CD14-positive monocyte (primary cell): ENCODE measurements around the gene KMT2D. TPM values are rescaled to one million over a fixed set of nuclear protein-coding genes. Genes with fewer than 3 reads are reported as not detected.
A peak's percentile ranks its signal among the peaks of the same experiment; 100 is the strongest.

Experiments
- DNase-seq, 3 donors: peaks; one replicate each; pipeline ENCODE4 v3.0.0-alpha.2; 2011 to 2022
- H2AFZ ChIP-seq: 2 replicates; pipeline ENCODE4 v1.6.0; 2012; ENCODE audit warnings: mild to moderate bottlenecking, low read depth, low read length, inconsistent platforms; ENCODE audit not compliant: insufficient read depth, poor library complexity, severe bottlenecking
- H3K27ac ChIP-seq, 2 donors: 1 replicate in 1 of 2; 2 replicates in 1 of 2; pipeline ENCODE4 v1.5.1; 2012 to 2013; ENCODE audit warnings: low read length in 2 of 2, control low read depth in 1 of 2, inconsistent platforms in 1 of 2, low read depth in 1 of 2, mild to moderate bottlenecking in 1 of 2
- H3K27me3 ChIP-seq, 2 donors: one replicate each; pipeline versions ENCODE4 v1.6.0 to v1.6.1; 2011 to 2013; ENCODE audit warnings: low read length in 2 of 2; ENCODE audit not compliant: control insufficient read depth in 2 of 2, insufficient read depth in 2 of 2
- H3K36me3 ChIP-seq, 2 donors: replicated peaks in 1 of 2; 1 replicate in 1 of 2; 2 replicates in 1 of 2; pipeline versions ENCODE4 v1.5.1 to v1.6.1; 2012 to 2013; ENCODE audit warnings: low read length in 2 of 2, control low read depth in 1 of 2, inconsistent platforms in 1 of 2, mild to moderate bottlenecking in 1 of 2; ENCODE audit not compliant: insufficient read depth in 2 of 2, control insufficient read depth in 1 of 2
- H3K4me1 ChIP-seq, 2 donors: 1 replicate in 1 of 2; 2 replicates in 1 of 2; pipeline versions ENCODE4 v1.5.1 to v1.6.1; 2012 to 2013; ENCODE audit warnings: low read length in 2 of 2, control low read depth in 1 of 2, inconsistent platforms in 1 of 2, mild to moderate bottlenecking in 1 of 2, moderate library complexity in 1 of 2; ENCODE audit not compliant: insufficient read depth in 2 of 2, control insufficient read depth in 1 of 2
- H3K4me2 ChIP-seq: replicated peaks from 2 replicates; pipeline ENCODE3; 2012; ENCODE audit warnings: low read length, moderate library complexity, mild to moderate bottlenecking; ENCODE audit not compliant: poor library complexity, severe bottlenecking; ENCODE audit errors: extremely low read depth
- H3K4me3 ChIP-seq, 3 experiments: fragments of 200-600 bp in 1 of 3; sonication (generic) in 1 of 3; replicated peaks in 1 of 3; 1 replicate in 2 of 3; 2 replicates in 1 of 3; pipeline ENCODE4 v1.5.1; 2011 to 2013; ENCODE audit warnings: low read length in 3 of 3, mild to moderate bottlenecking in 3 of 3, control low read depth in 2 of 3, low read depth in 2 of 3, inconsistent platforms in 1 of 3, moderate library complexity in 1 of 3
- H3K79me2 ChIP-seq: 2 replicates; pipeline ENCODE4 v1.6.0; 2012; ENCODE audit warnings: mild to moderate bottlenecking, control low read depth, inconsistent platforms, low read length, moderate library complexity; ENCODE audit not compliant: insufficient read depth
- H3K9ac ChIP-seq: 2 replicates; pipeline ENCODE4 v1.6.0; 2017; ENCODE audit warnings: low read length, mild to moderate bottlenecking; ENCODE audit not compliant: insufficient read depth, poor library complexity, severe bottlenecking
- H3K9me3 ChIP-seq, 2 donors: replicated peaks in 1 of 2; 1 replicate in 1 of 2; 2 replicates in 1 of 2; pipeline versions ENCODE4 v1.5.1 to v1.6.1; 2012 to 2013; ENCODE audit warnings: low read length in 2 of 2, control low read depth in 1 of 2; ENCODE audit not compliant: control insufficient read depth in 1 of 2, insufficient read depth in 1 of 2
- H4K20me1 ChIP-seq: 2 replicates; pipeline ENCODE4 v1.6.0; 2012; ENCODE audit warnings: mild to moderate bottlenecking, low read length, control low read depth, moderate library complexity; ENCODE audit not compliant: insufficient read depth
- H3K27ac Mint-ChIP-seq, 7 donors: one replicate each; pipeline ENCODE4 v1.8.0; 2020; ENCODE audit warnings: mild to moderate bottlenecking in 7 of 7, mixed read lengths in 7 of 7, moderate library complexity in 6 of 7, inconsistent platforms in 2 of 7
- H3K27me3 Mint-ChIP-seq, 3 donors: one replicate each; pipeline ENCODE4 v1.8.0; 2021 to 2022; ENCODE audit warnings: low read depth in 3 of 3, mild to moderate bottlenecking in 3 of 3, mixed read lengths in 3 of 3, moderate library complexity in 3 of 3, inconsistent platforms in 1 of 3
- H3K36me3 Mint-ChIP-seq, 2 donors: one replicate each; pipeline ENCODE4 v1.8.0; 2020; ENCODE audit warnings: mixed read lengths in 2 of 2, inconsistent platforms in 1 of 2, mild to moderate bottlenecking in 1 of 2
- H3K4me1 Mint-ChIP-seq: one replicate; pipeline ENCODE4 v1.8.0; 2020; ENCODE audit warnings: mild to moderate bottlenecking, mixed read lengths
- H3K4me3 Mint-ChIP-seq, 2 donors: one replicate each; pipeline ENCODE4 v1.8.0; 2020; ENCODE audit warnings: mild to moderate bottlenecking in 2 of 2, mixed read lengths in 2 of 2, moderate library complexity in 1 of 2
- H3K9me3 Mint-ChIP-seq, 7 donors: one replicate each; pipeline ENCODE4 v1.8.0; 2020 to 2022; ENCODE audit warnings: mixed read lengths in 7 of 7, mild to moderate bottlenecking in 6 of 7, moderate library complexity in 6 of 7, inconsistent platforms in 2 of 7
- CTCF ChIP-seq: fragments of 200-600 bp; IDR thresholded peaks from one replicate; pipeline ENCODE4 v1.8.0; 2022; ENCODE audit warnings: antibody characterized with exemption, mild to moderate bottlenecking
- WGBS: methylation state at CpG from one replicate; pipeline ENCODE4 v1.1.5; 2013; ENCODE audit warnings: missing lambda C conversion rate; ENCODE audit not compliant: insufficient coverage; 5-methylcytosine and 5-hydroxymethylcytosine counted together
- intact Hi-C, 2 donors: fragments of 100-400 bp; cut with micrococcal nuclease; formaldehyde crosslinking; loops; one replicate each; pipeline versions ENCODE4 v1.15.0 to v1.15.1; 2023
- polyA plus RNA-seq, 3 donors: library from polyadenylated mRNA; depleted of rRNA in 1 of 3; unstranded in 2 of 3; stranded (reverse) in 1 of 3; fragments of 300-500 nt in 2 of 3; fragments of >200 nt in 1 of 3; fragmentation: Illumina TruSeq in 2 of 3; gene quantifications; 1 replicate in 2 of 3; 2 replicates in 1 of 3; pipeline ENCODE4 v1.2.3, GENCODE V29; 2012 to 2021

KMT2D gene
- polyA plus RNA-seq, 3 donors = 1.2 to 66.9 (median 2.7) TPM

- Histone ChIP-seq H4K20me1 (peaks cover 10% of the 10 kb centered on the region), H3K79me2 (no peaks in the 10 kb centered on the region), H3K27ac (no peak overlapping the region), H3K36me3 (peaks cover 0 to 9% of the 10 kb centered on the region in 2 donors), H3K9ac (no peak overlapping the region), H2AFZ (no peak overlapping the region), H3K4me1 (peaks cover 44 to 57% of the 10 kb centered on the region in 2 donors), H3K4me2 (peak overlapping the region; percentile 55), H3K9me3 (peaks cover 0 to 33% of the 10 kb centered on the region in 2 donors), H3K4me3 (peak overlapping the region in 1 of 3 experiments; percentile 51), H3K27me3 (peaks cover 76 to 89% of the 10 kb centered on the region in 2 donors)
- Mint-ChIP-seq H3K27me3 (peaks cover 84 to 92% (median 87%) of the 10 kb centered on the region in 3 donors), H3K36me3 (peaks cover 14 to 17% of the 10 kb centered on the region in 2 donors), H3K27ac (no peak overlapping the region), H3K4me1 (peaks cover 53% of the 10 kb centered on the region), H3K4me3 (peak overlapping the region in 1 of 2 donors; percentile 89), H3K9me3 (peaks cover 0 to 31% (median 8%) of the 10 kb centered on the region in 7 donors)
- no peak for TF ChIP-seq CTCF
- intact Hi-C loops = no loop called here
- no peak for DNase-seq
- 13% methylated on average over 27 of the region's 41 CpGs for WGBS
These were observed 30.7 kb upstream of the KMT2D start for GRCh38 chr12:49091056-49091835.

- peak in 2 of 3 donors; percentile 17 to 32 for DNase-seq
- TF ChIP-seq CTCF = no peak
- H3K4me1 ChIP-seq = peaks cover 44 to 57% of the 10 kb centered on the region in 2 donors
- H3K4me2 ChIP-seq = peak overlapping the region; percentile 66
- peaks cover 0 to 33% of the 10 kb centered on the region in 2 donors for H3K9me3 ChIP-seq
- H3K4me1 Mint-ChIP-seq = peaks cover 53% of the 10 kb centered on the region
- peaks cover 5% of the 10 kb centered on the region for H4K20me1 ChIP-seq
- no peak overlapping the region for H3K9ac ChIP-seq
- H3K9me3 Mint-ChIP-seq = peaks cover 0 to 28% (median 8%) of the 10 kb centered on the region in 7 donors
- H3K79me2 ChIP-seq = no peaks in the 10 kb centered on the region
- intact Hi-C loops = loop anchor here (2.0 to 5.0 kb wide), 2 partner anchors 145 to 147 kb away; no protein-coding TSS in a partner anchor
- H3K27me3 ChIP-seq = peaks cover 68 to 80% of the 10 kb centered on the region in 2 donors
- H3K36me3 ChIP-seq = no peaks in the 10 kb centered on the region
- H3K4me3 Mint-ChIP-seq = peak overlapping the region; percentile 72 to 89
- WGBS = under 1% methylated on average over 84 of the region's 88 CpGs
- no peak overlapping the region for H3K27ac Mint-ChIP-seq
- H3K27me3 Mint-ChIP-seq = peaks cover 77 to 89% (median 78%) of the 10 kb centered on the region in 3 donors
- peaks cover 2 to 7% of the 10 kb centered on the region in 2 donors for H3K36me3 Mint-ChIP-seq
- H3K4me3 ChIP-seq = peak overlapping the region in 1 of 3 experiments; percentile 69
- no peak overlapping the region for H3K27ac ChIP-seq
- peak overlapping the region; percentile 62 for H2AFZ ChIP-seq
These were observed 29.5 kb upstream of the KMT2D start for GRCh38 chr12:49089821-49090773.
